Caco-2 (cell line): ENCODE results near the gene NCOA4. TPM values are rescaled to one million over a fixed set of nuclear protein-coding genes. Genes with fewer than 3 reads are reported as not detected.
"Not testable (repeated sequence)": the region's sequence is repeated elsewhere in the genome, so short reads cannot be mapped to it uniquely, and the experiment has no call there.

Experiments
- BruUV-seq: library from RNA; stranded (reverse); fragments of 400-500 nt; replicated peaks from 2 replicates; lab custom pipeline; 2021; lab: Mats Ljungman, UMichigan
- CTCF ChIA-PET: fragments of 300-600 bp; sonication (Branson Sonifier 250); formaldehyde crosslinking; loops from one replicate; lab custom pipeline; 2022; ENCODE audit warnings: antibody characterized with exemption; lab: Charles Lee
- POLR2A ChIA-PET: fragments of 300-600 bp; sonication (Branson Sonifier 250); formaldehyde crosslinking; loops from one replicate; lab custom pipeline; 2022; ENCODE audit warnings: antibody characterized with exemption; lab: Charles Lee
- DNase-seq, 2 experiments: peaks; one replicate each; pipeline versions ENCODE4 v3.0.0 to v3.0.0-alpha.2; 2020 to 2022
- H3K27me3 ChIP-seq: replicated peaks from 2 replicates; pipeline ENCODE4 v1.6.0; 2011; ENCODE audit warnings: low read length; ENCODE audit not compliant: control insufficient read depth, insufficient read depth
- H3K36me3 ChIP-seq: 2 replicates; pipeline ENCODE4 v1.5.1; 2011; ENCODE audit warnings: low read length; ENCODE audit not compliant: control insufficient read depth, insufficient read depth
- H3K4me1 ChIP-seq: fragments of 250-450 bp; sonication (Bioruptor Pico); 2 replicates; pipeline ENCODE4 v1.5.1; 2020; ENCODE audit warnings: mild to moderate bottlenecking
- H3K4me3 ChIP-seq: 2 replicates; pipeline ENCODE4 v1.5.1; 2011; ENCODE audit warnings: low read depth, mild to moderate bottlenecking, control low read depth, low read length
- H3K9me3 ChIP-seq: fragments of 250-450 bp; sonication (Bioruptor Pico); 2 replicates; pipeline ENCODE4 v1.5.1; 2020; ENCODE audit warnings: mild to moderate bottlenecking, moderate library complexity
- H3K27ac Mint-ChIP-seq: one replicate; pipeline ENCODE4 v1.8.0; 2022; ENCODE audit warnings: mixed read lengths; ENCODE audit not compliant: unreplicated experiment
- H3K27me3 Mint-ChIP-seq: one replicate; pipeline ENCODE4 v1.8.0; 2022; ENCODE audit warnings: mixed read lengths; ENCODE audit not compliant: insufficient read depth, unreplicated experiment
- H3K36me3 Mint-ChIP-seq: one replicate; pipeline ENCODE4 v1.8.0; 2022; ENCODE audit warnings: mild to moderate bottlenecking, mixed read lengths; ENCODE audit not compliant: insufficient read depth, unreplicated experiment
- H3K4me1 Mint-ChIP-seq: one replicate; pipeline ENCODE4 v1.8.0; 2022; ENCODE audit warnings: low read depth, mixed read lengths; ENCODE audit not compliant: unreplicated experiment
- H3K4me3 Mint-ChIP-seq: one replicate; pipeline ENCODE4 v1.8.0; 2022; ENCODE audit warnings: mild to moderate bottlenecking, moderate library complexity, mixed read lengths; ENCODE audit not compliant: unreplicated experiment
- H3K9me3 Mint-ChIP-seq: one replicate; pipeline ENCODE4 v1.8.0; 2022; ENCODE audit warnings: mixed read lengths; ENCODE audit not compliant: unreplicated experiment
- intact Hi-C: fragments of 100-400 bp; cut with micrococcal nuclease; formaldehyde crosslinking; loops from one replicate; pipeline ENCODE4 v1.10.0; 2022; ENCODE audit not compliant: unreplicated experiment
- total RNA-seq: library from RNA; stranded (reverse); gene quantifications from 2 replicates; pipeline ENCODE4 v1.2.3, GENCODE V29; 2022
- TF ChIP-seq, protein P1 (sequence below), 2 experiments: fragments of 200-600 bp in 1 of 2; IDR thresholded peaks; 1 replicate in 1 of 2; 2 replicates in 1 of 2; pipeline versions ENCODE4 v1.5.1 to v1.8.0; 2011 to 2022; ENCODE audit warnings: antibody characterized with exemption in 1 of 2, control low read depth in 1 of 2, inconsistent platforms in 1 of 2, low read depth in 1 of 2, low read length in 1 of 2, mild to moderate bottlenecking in 1 of 2, moderate library complexity in 1 of 2; ENCODE audit not compliant: insufficient read depth in 1 of 2, severe bottlenecking in 1 of 2, unreplicated experiment in 1 of 2

NCOA4 gene
- total RNA-seq, 1 experiment from 2014 or later: 139 TPM

DNA sequence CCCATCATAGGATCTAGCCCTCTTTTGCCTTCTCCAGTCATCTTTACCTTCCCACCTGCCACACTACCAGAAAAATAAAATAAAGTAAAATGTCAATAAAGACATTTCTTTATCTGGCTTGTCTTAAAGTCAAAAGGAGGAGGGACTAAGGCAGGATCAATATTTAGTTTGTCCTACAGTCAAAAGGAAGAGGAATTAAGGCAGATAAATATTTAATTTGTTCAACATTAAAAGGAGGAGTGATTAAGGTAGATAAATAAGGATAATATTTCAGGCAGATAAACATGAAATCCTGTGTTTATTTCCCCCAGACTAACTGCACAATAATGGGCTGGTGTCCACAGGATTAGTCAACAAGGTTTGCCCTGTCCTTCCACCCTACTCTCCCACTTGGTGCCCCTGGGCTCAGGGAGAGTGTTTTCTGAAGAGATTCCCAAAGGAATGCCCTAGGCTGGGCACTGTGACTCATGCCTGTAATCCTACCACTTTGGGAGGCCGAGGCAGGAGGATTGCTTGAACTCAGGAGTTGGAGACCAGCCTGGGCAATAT, 33.9 kb upstream of the NCOA4 start:
- no peak for DNase-seq
- no TSS peak for BruUV-seq
- TF ChIP-seq, protein P1, sequence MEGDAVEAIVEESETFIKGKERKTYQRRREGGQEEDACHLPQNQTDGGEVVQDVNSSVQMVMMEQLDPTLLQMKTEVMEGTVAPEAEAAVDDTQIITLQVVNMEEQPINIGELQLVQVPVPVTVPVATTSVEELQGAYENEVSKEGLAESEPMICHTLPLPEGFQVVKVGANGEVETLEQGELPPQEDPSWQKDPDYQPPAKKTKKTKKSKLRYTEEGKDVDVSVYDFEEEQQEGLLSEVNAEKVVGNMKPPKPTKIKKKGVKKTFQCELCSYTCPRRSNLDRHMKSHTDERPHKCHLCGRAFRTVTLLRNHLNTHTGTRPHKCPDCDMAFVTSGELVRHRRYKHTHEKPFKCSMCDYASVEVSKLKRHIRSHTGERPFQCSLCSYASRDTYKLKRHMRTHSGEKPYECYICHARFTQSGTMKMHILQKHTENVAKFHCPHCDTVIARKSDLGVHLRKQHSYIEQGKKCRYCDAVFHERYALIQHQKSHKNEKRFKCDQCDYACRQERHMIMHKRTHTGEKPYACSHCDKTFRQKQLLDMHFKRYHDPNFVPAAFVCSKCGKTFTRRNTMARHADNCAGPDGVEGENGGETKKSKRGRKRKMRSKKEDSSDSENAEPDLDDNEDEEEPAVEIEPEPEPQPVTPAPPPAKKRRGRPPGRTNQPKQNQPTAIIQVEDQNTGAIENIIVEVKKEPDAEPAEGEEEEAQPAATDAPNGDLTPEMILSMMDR (IDR thresholded peaks at IDR 0.05; ENCODE audit: insufficient read depth in 1 of 2, low read depth in 1 of 2, low read length in 1 of 2, severe bottlenecking in 1 of 2, unreplicated experiment in 1 of 2): no peak
- Mint-ChIP-seq H3K4me1 (peaks cover 6% of the 10 kb centered on the region), H3K27ac (no peak overlapping the region), H3K9me3 (peaks cover 6% of the 10 kb centered on the region), H3K36me3 (no peaks in the 10 kb centered on the region), H3K4me3 (no peak overlapping the region), H3K27me3 (no peaks in the 10 kb centered on the region)
- POLR2A ChIA-PET: no interaction called here
- CTCF ChIA-PET: no interaction called here
- Histone ChIP-seq H3K9me3 (no peaks in the 10 kb centered on the region), H3K4me3 (no peak overlapping the region), H3K27me3 (no peaks in the 10 kb centered on the region), H3K4me1 (no peaks in the 10 kb centered on the region), H3K36me3 (no peaks in the 10 kb centered on the region)
- intact Hi-C loops: no loop called here

GRCh38 chr10:46062723-46063428, 32.5 kb upstream of the NCOA4 start:
- Mint-ChIP-seq H3K4me1 (no peaks in the 10 kb centered on the region), H3K9me3 (no peaks in the 10 kb centered on the region), H3K36me3 (no peaks in the 10 kb centered on the region), H3K4me3 (no peak overlapping the region), H3K27ac (no peak overlapping the region), H3K27me3 (no peaks in the 10 kb centered on the region)
- no peaks in the 10 kb centered on the region for H3K27me3 ChIP-seq
- no TSS peak for BruUV-seq
- TF ChIP-seq, protein P1 (IDR thresholded peaks at IDR 0.05; ENCODE audit: insufficient read depth in 1 of 2, low read depth in 1 of 2, low read length in 1 of 2, severe bottlenecking in 1 of 2, unreplicated experiment in 1 of 2): no peak
- H3K4me1 ChIP-seq: no peaks in the 10 kb centered on the region; the same call in 1 of the 2 replicates
- no peak for DNase-seq
- POLR2A ChIA-PET: no interaction called here
- H3K4me3 ChIP-seq: no peak overlapping the region
- intact Hi-C loops: no loop called here
- H3K36me3 ChIP-seq: no peaks in the 10 kb centered on the region
- H3K9me3 ChIP-seq: no peaks in the 10 kb centered on the region
- CTCF ChIA-PET: no interaction called here

GRCh38 chr10:46060706-46061105, 30.3 kb upstream of the NCOA4 start:
- no peak overlapping the region for H3K27ac Mint-ChIP-seq
- Histone ChIP-seq H3K9me3 (peaks cover 11% of the 10 kb centered on the region), H3K27me3 (no peaks in the 10 kb centered on the region), H3K36me3 (no peaks in the 10 kb centered on the region), H3K4me3 (no peak overlapping the region), H3K4me1 (peaks cover 3% of the 10 kb centered on the region)
- H3K27me3 Mint-ChIP-seq: no peaks in the 10 kb centered on the region
- no peaks in the 10 kb centered on the region for H3K4me1 Mint-ChIP-seq
- no peak for DNase-seq
- H3K9me3 Mint-ChIP-seq: peaks cover 10% of the 10 kb centered on the region
- POLR2A ChIA-PET: no interaction called here
- intact Hi-C loops: no loop called here
- no peak overlapping the region for H3K4me3 Mint-ChIP-seq
- TF ChIP-seq, protein P1 (IDR thresholded peaks at IDR 0.05; ENCODE audit: insufficient read depth in 1 of 2, low read depth in 1 of 2, low read length in 1 of 2, severe bottlenecking in 1 of 2, unreplicated experiment in 1 of 2): no peak
- BruUV-seq: no TSS peak
- CTCF ChIA-PET: no interaction called here
- no peaks in the 10 kb centered on the region for H3K36me3 Mint-ChIP-seq

DNA sequence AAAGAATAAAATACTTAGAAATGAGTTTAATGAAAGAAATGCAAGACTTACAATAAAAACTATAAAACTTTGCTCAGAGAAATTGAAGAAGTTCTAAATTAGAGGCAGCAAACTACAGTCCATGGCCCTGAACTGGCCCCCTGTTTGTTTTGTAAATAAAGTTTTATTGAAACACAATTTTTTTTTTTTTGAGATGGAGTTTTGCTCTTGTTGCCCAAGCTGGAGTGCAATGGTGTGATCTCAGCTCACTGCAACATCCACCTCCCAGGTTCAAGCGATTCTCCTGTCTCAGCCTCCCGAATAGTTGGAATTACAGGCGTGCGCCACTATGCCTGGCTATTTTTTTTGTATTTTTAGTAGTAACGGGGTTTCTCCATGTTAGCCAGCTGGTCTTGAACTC, 27.5 kb upstream of the NCOA4 start:
- H3K36me3 ChIP-seq, POLR2A ChIA-PET, BruUV-seq, H3K27me3 ChIP-seq, H3K4me3 ChIP-seq, H3K27ac Mint-ChIP-seq, CTCF ChIA-PET, H3K4me3 Mint-ChIP-seq, H3K36me3 Mint-ChIP-seq, DNase-seq, H3K27me3 Mint-ChIP-seq: not testable (repeated sequence)
- Histone ChIP-seq H3K9me3 (peaks cover 11% of the 10 kb centered on the region), H3K4me1 (peaks cover 27% of the 10 kb centered on the region)
- peaks cover 10% of the 10 kb centered on the region for H3K9me3 Mint-ChIP-seq
- H3K4me1 Mint-ChIP-seq: peaks cover 19% of the 10 kb centered on the region
- intact Hi-C loops: loop anchor here (10.0 kb wide), 1 partner anchor 47 kb away; no protein-coding TSS in a partner anchor
